ENCODE results near the gene DNAH6.

Gene DNAH6

GRCh38 chr2:84808279-84808678 is 292.0 kb downstream of the DNAH6 start:
- Histone ChIP-seq H3K9ac (ENCODE audit: low read length) (no peak overlapping the region), H3K27me3 (ENCODE audit: insufficient read depth, low read length) (no peaks in the 10 kb centered on the region), H3K27ac (ENCODE audit: low read depth, low read length, poor library complexity, severe bottlenecking) (no peak overlapping the region), H3F3A (ENCODE audit: insufficient read depth, low read length) (no peaks in the 10 kb centered on the region), H3K9me3 (ENCODE audit: low read length) (no peaks in the 10 kb centered on the region), H2AFZ (ENCODE audit: low read length) (no peak overlapping the region), H3K36me3 (ENCODE audit: insufficient read depth, low read length) (no peaks in the 10 kb centered on the region), H3K9me2 (ENCODE audit: low read depth, low read length) (no peaks in the 10 kb centered on the region), H3K4me2 (ENCODE audit: low read length) (no peak overlapping the region), H3K4me3 (ENCODE audit: low read depth, low read length, poor library complexity, severe bottlenecking) (no peak overlapping the region), H3K4me1 (ENCODE audit: insufficient read depth, low read length, severe bottlenecking) (no peaks in the 10 kb centered on the region), H3K79me2 (ENCODE audit: insufficient read depth, low read length) (no peaks in the 10 kb centered on the region), H4K20me1 (ENCODE audit: insufficient read depth, low read length) (no peaks in the 10 kb centered on the region)
- TF ChIP-seq EZH2 (IDR thresholded peaks at IDR 0.05; ENCODE audit: borderline replicate concordance, low read length) (no peak), CTCF (IDR thresholded peaks at IDR 0.05; ENCODE audit: low read length) (no peak)

GRCh38 chr2:84811839-84812431 is 295.6 kb downstream of the DNAH6 start:
- Histone ChIP-seq H3K9me3 (ENCODE audit: low read length) (no peaks in the 10 kb centered on the region), H3K4me3 (ENCODE audit: low read depth, low read length, poor library complexity, severe bottlenecking) (no peak overlapping the region), H3K9me2 (ENCODE audit: low read depth, low read length) (no peaks in the 10 kb centered on the region), H2AFZ (ENCODE audit: low read length) (no peak overlapping the region), H4K20me1 (ENCODE audit: insufficient read depth, low read length) (no peaks in the 10 kb centered on the region), H3F3A (ENCODE audit: insufficient read depth, low read length) (no peaks in the 10 kb centered on the region), H3K4me2 (ENCODE audit: low read length) (no peak overlapping the region), H3K79me2 (ENCODE audit: insufficient read depth, low read length) (no peaks in the 10 kb centered on the region), H3K27ac (ENCODE audit: low read depth, low read length, poor library complexity, severe bottlenecking) (no peak overlapping the region), H3K27me3 (ENCODE audit: insufficient read depth, low read length) (no peaks in the 10 kb centered on the region; the same call in 1 of the 2 replicates), H3K36me3 (ENCODE audit: insufficient read depth, low read length) (no peaks in the 10 kb centered on the region), H3K9ac (ENCODE audit: low read length) (no peak overlapping the region), H3K4me1 (ENCODE audit: insufficient read depth, low read length, severe bottlenecking) (no peaks in the 10 kb centered on the region)
- no peak for TF ChIP-seq CTCF (IDR thresholded peaks at IDR 0.05; ENCODE audit: low read length)
- no peak for TF ChIP-seq EZH2 (IDR thresholded peaks at IDR 0.05; ENCODE audit: borderline replicate concordance, low read length)

DNA sequence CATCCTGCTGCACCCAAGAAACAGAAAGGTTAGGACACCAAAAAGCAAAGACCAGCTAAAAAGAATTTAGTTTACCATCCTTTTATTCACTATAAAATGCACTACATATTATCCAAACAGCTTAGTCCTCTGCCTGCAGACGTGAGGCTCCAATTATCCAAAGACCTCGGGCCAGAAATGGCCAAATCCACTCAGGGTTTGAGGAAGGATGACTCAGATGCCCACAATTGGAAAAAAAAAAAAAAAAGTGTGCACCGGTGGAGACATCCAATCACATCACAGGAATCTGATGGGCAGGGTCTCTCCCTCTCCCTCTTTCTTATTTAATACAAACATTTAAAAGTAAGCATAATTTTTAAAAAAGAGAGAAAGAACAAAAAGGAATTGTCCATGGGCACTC is 298.8 kb downstream of the DNAH6 start:
- Histone ChIP-seq H3K4me3 (ENCODE audit: low read depth, low read length, poor library complexity, severe bottlenecking) (no peak overlapping the region), H2AFZ (ENCODE audit: low read length) (no peak overlapping the region), H3K27ac (ENCODE audit: low read depth, low read length, poor library complexity, severe bottlenecking) (no peak overlapping the region), H3K9me2 (ENCODE audit: low read depth, low read length) (no peaks in the 10 kb centered on the region), H3K9ac (ENCODE audit: low read length) (no peak overlapping the region), H3K9me3 (ENCODE audit: low read length) (no peaks in the 10 kb centered on the region), H3K79me2 (ENCODE audit: insufficient read depth, low read length) (no peaks in the 10 kb centered on the region), H3K36me3 (ENCODE audit: insufficient read depth, low read length) (no peaks in the 10 kb centered on the region), H3K4me1 (ENCODE audit: insufficient read depth, low read length, severe bottlenecking) (no peaks in the 10 kb centered on the region), H3F3A (ENCODE audit: insufficient read depth, low read length) (no peaks in the 10 kb centered on the region), H3K27me3 (ENCODE audit: insufficient read depth, low read length) (no peaks in the 10 kb centered on the region; the same call in 1 of the 2 replicates), H4K20me1 (ENCODE audit: insufficient read depth, low read length) (no peaks in the 10 kb centered on the region), H3K4me2 (ENCODE audit: low read length) (no peak overlapping the region)
- TF ChIP-seq EZH2 (IDR thresholded peaks at IDR 0.05; ENCODE audit: borderline replicate concordance, low read length): no peak

DNA sequence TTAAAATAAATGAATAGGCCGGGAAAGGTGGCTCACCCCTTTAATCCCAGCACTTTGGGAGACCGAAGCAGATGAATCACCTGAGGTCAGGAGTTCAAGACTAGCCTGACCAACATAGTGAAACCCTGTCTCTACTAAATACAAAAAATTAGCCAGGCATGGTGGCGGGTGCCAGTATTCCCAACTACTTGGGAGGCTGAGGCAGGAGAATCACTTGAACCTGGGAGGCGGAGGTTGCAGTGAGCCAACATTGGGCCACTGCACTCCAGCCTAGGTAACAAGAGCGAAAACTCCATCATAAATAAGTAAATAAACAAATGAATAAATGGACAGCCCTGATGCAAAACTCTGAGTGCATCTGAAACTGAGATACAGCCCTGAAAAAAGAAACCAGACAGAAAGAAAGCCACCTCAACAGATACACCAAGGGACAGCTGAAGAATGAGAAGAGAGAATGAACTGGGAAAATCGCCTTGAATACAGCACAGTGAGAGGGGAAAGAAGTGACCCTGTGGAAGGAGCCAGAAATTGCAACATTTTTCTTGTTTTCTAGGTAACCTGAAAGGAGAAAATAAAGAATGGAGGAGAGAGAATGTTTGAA is 300.2 kb downstream of the DNAH6 start:
- no peak overlapping the region for H3K9ac ChIP-seq (ENCODE audit: low read length)
- TF ChIP-seq EZH2 (IDR thresholded peaks at IDR 0.05; ENCODE audit: borderline replicate concordance, low read length): no peak
- TF ChIP-seq CTCF (IDR thresholded peaks at IDR 0.05; ENCODE audit: low read length): no peak

More for the DNA sequence above, 300.2 kb downstream of the DNAH6 start:
- Histone ChIP-seq H4K20me1 (ENCODE audit: insufficient read depth, low read length) (no peaks in the 10 kb centered on the region), H3K4me2 (ENCODE audit: low read length) (no peak overlapping the region), H3K4me3 (ENCODE audit: low read depth, low read length, poor library complexity, severe bottlenecking) (no peak overlapping the region), H3F3A (ENCODE audit: insufficient read depth, low read length) (no peaks in the 10 kb centered on the region), H3K27ac (ENCODE audit: low read depth, low read length, poor library complexity, severe bottlenecking) (no peak overlapping the region), H3K9me3 (ENCODE audit: low read length) (no peaks in the 10 kb centered on the region), H2AFZ (ENCODE audit: low read length) (no peak overlapping the region), H3K27me3 (ENCODE audit: insufficient read depth, low read length) (no peaks in the 10 kb centered on the region; the same call in 1 of the 2 replicates), H3K9me2 (ENCODE audit: low read depth, low read length) (no peaks in the 10 kb centered on the region), H3K79me2 (ENCODE audit: insufficient read depth, low read length) (no peaks in the 10 kb centered on the region), H3K4me1 (ENCODE audit: insufficient read depth, low read length, severe bottlenecking) (no peaks in the 10 kb centered on the region), H3K36me3 (ENCODE audit: insufficient read depth, low read length) (no peaks in the 10 kb centered on the region)
